Measurements from ENCODE around the gene CDYL2.

- no peak for TF ChIP-seq EGR1 (IDR thresholded peaks at IDR 0.05; ENCODE audit: low read depth in 2 of 2)
- TF ChIP-seq CTCF (IDR thresholded peaks at IDR 0.05; ENCODE audit: low read depth, low read length, missing input control) = no peak
- no peak for TF ChIP-seq RXRA (IDR thresholded peaks at IDR 0.05)
- TF ChIP-seq RAD21 (IDR thresholded peaks at IDR 0.05) = no peak
- TF ChIP-seq, protein P1, sequence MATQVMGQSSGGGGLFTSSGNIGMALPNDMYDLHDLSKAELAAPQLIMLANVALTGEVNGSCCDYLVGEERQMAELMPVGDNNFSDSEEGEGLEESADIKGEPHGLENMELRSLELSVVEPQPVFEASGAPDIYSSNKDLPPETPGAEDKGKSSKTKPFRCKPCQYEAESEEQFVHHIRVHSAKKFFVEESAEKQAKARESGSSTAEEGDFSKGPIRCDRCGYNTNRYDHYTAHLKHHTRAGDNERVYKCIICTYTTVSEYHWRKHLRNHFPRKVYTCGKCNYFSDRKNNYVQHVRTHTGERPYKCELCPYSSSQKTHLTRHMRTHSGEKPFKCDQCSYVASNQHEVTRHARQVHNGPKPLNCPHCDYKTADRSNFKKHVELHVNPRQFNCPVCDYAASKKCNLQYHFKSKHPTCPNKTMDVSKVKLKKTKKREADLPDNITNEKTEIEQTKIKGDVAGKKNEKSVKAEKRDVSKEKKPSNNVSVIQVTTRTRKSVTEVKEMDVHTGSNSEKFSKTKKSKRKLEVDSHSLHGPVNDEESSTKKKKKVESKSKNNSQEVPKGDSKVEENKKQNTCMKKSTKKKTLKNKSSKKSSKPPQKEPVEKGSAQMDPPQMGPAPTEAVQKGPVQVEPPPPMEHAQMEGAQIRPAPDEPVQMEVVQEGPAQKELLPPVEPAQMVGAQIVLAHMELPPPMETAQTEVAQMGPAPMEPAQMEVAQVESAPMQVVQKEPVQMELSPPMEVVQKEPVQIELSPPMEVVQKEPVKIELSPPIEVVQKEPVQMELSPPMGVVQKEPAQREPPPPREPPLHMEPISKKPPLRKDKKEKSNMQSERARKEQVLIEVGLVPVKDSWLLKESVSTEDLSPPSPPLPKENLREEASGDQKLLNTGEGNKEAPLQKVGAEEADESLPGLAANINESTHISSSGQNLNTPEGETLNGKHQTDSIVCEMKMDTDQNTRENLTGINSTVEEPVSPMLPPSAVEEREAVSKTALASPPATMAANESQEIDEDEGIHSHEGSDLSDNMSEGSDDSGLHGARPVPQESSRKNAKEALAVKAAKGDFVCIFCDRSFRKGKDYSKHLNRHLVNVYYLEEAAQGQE (IDR thresholded peaks at IDR 0.05) = no peak
- TF ChIP-seq, protein P2, sequence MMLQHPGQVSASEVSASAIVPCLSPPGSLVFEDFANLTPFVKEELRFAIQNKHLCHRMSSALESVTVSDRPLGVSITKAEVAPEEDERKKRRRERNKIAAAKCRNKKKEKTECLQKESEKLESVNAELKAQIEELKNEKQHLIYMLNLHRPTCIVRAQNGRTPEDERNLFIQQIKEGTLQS (IDR thresholded peaks at IDR 0.05) = no peak
- TF ChIP-seq, protein P3, sequence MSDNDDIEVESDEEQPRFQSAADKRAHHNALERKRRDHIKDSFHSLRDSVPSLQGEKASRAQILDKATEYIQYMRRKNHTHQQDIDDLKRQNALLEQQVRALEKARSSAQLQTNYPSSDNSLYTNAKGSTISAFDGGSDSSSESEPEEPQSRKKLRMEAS (IDR thresholded peaks at IDR 0.05) = no peak
- no peak for TF ChIP-seq TAF1 (conservative IDR thresholded peaks at IDR 0.05)
- no peak for TF ChIP-seq JUND (IDR thresholded peaks at IDR 0.05)
- no peak for TF ChIP-seq FOXA1 (IDR thresholded peaks at IDR 0.05)
Observed at GRCh38 chr16:80691111-80691741, 113.2 kb downstream of the CDYL2 start.

Measured in liver (tissue), 3 donors.